ENCODE data around the gene SLC25A53. TPM values are rescaled to one million over a fixed set of nuclear protein-coding genes. Genes with fewer than 3 reads are reported as not detected.
"Not testable (repeated sequence)": the region's sequence is repeated elsewhere in the genome, so short reads cannot be mapped to it uniquely, and the experiment has no call there.

SLC25A53 gene
- total and polyA plus RNA-seq, 8 donors = 3.0 to 5.8 (median 4.0) TPM

- FAIRE-seq = no peak
Observed at GRCh38 chrX:104084063-104084462, 72.7 kb downstream of the SLC25A53 start.

DNA sequence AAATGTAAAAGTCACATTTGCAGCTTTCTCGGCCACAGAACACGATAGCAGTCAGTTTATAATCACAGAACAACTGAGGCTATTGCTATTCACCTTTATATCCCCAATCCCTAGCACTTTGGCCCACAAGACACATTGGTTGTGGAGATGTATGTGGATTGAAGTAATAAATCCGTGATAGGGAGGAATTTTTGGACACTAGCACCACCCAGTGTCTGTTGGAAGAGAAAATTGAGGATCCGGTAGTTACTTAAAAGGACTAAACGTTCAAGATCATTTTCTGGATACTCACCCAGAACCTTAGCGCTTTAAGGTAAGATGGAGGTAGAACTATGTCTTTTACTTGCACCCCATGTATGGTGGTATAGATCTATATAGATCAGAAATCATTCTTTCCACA lies 79.0 kb downstream of the SLC25A53 start:
- FAIRE-seq; intact Hi-C loops (cut with DNase I): not testable (repeated sequence)
- no CpG with 5 or more reads among the region's 6 CpGs for WGBS, 2 donors

More at GRCh38 chrX:104084063-104084462, 72.7 kb downstream of the SLC25A53 start:
- Histone ChIP-seq H3K9me3 (no peaks in the 10 kb centered on the region), H3K27me3 (no peaks in the 10 kb centered on the region), H3K4me3 (no peak overlapping the region), H3K36me3 (no peaks in the 10 kb centered on the region), H3K27ac (no peak overlapping the region), H3K4me1 (no peaks in the 10 kb centered on the region)
- no peak for TF ChIP-seq CTCF (IDR thresholded peaks at IDR 0.05)
- ATAC-seq = no peak
- 51 to 72% methylated on average over 3 to 4 of the region's 4 CpGs for WGBS, 2 donors
- DNase-seq = peak in 2 of 6 donors; percentile 51 to 54
- intact Hi-C loops (cut with DNase I) = no loop called here

GRCh38 chrX:104075778-104076445 lies 80.9 kb downstream of the SLC25A53 start, which contains the start of gene TMSB15C:
TSS of gene TMSB15C (minus strand) at chrX:104076236.
- H3K4me3 ChIP-seq; FAIRE-seq; H3K27ac ChIP-seq; H3K4me1 ChIP-seq; H3K27me3 ChIP-seq; H3K36me3 ChIP-seq; H3K9me3 ChIP-seq; DNase-seq; intact Hi-C loops (cut with DNase I): not testable (repeated sequence)
- ATAC-seq = peak; percentile 75 to 99 (median 96)
- WGBS, 2 donors = no CpG with 5 or more reads among the region's 46 CpGs

More for the DNA sequence above, 79.0 kb downstream of the SLC25A53 start:
- H3K4me1 ChIP-seq, H3K4me3 ChIP-seq, H3K9me3 ChIP-seq, H3K27me3 ChIP-seq, H3K36me3 ChIP-seq, DNase-seq, H3K27ac ChIP-seq: not testable (repeated sequence)
- peak in 1 of 4 donors; percentile 25 for ATAC-seq

GRCh38 chrX:104062636-104063035 lies 94.2 kb downstream of the SLC25A53 start:
- H3K36me3 ChIP-seq; H3K4me3 ChIP-seq; intact Hi-C loops (cut with DNase I); ATAC-seq; H3K4me1 ChIP-seq; H3K9me3 ChIP-seq; FAIRE-seq; H3K27ac ChIP-seq; H3K27me3 ChIP-seq: not testable (repeated sequence)
- peak in 2 of 6 donors; percentile 22 to 50 for DNase-seq
- 84 to 88% methylated on average over 9 of the region's 18 CpGs for WGBS, 2 donors

GRCh38 chrX:104054956-104055355 lies 101.9 kb downstream of the SLC25A53 start:
- H3K27ac ChIP-seq; H3K9me3 ChIP-seq; H3K36me3 ChIP-seq; H3K27me3 ChIP-seq; ATAC-seq; DNase-seq; H3K4me3 ChIP-seq; H3K4me1 ChIP-seq; FAIRE-seq; intact Hi-C loops (cut with DNase I): not testable (repeated sequence)
- WGBS, 2 donors = no CpG with 5 or more reads among the region's 13 CpGs

Other genes starting within 250 kb of the SLC25A53 start
- 1 to 10 TPM in 1 of 6 donors, under 1 TPM in 5; 0.28 to 1.3 (median 0.53) TPM for gene TMSB15B, start 194.4 kb downstream of the SLC25A53 start, total RNA-seq
- gene TMSB15B, start 194.4 kb downstream of the SLC25A53 start, polyA plus RNA-seq = 1 to 10 TPM; 1.5 to 3.5 TPM
- gene H2BW1, start 143.3 kb downstream of the SLC25A53 start, total RNA-seq = not detected
- not detected for gene H2BW1, start 143.3 kb downstream of the SLC25A53 start, polyA plus RNA-seq
- gene H2BW2, start 117.1 kb downstream of the SLC25A53 start, total RNA-seq = not detected
- gene H2BW2, start 117.1 kb downstream of the SLC25A53 start, polyA plus RNA-seq = not detected
- under 1 TPM in 5 of 6 donors, not detected in 1; 0.09 to 0.78 (median 0.28) TPM for gene TMSB15C, start 80.8 kb downstream of the SLC25A53 start, total RNA-seq
- gene TMSB15C, start 80.8 kb downstream of the SLC25A53 start, polyA plus RNA-seq = 1 to 10 TPM in 1 of 2 donors, under 1 TPM in 1; 0.30 to 1.6 TPM
- gene ZCCHC18, start 44.5 kb downstream of the SLC25A53 start, total RNA-seq = 1 to 10 TPM in 2 of 6 donors, under 1 TPM in 4; 0.05 to 1.5 (median 0.27) TPM
- gene ZCCHC18, start 44.5 kb downstream of the SLC25A53 start, polyA plus RNA-seq = 1 to 10 TPM; 1.2 to 6.2 TPM
- gene FAM199X, start 9.4 kb upstream of the SLC25A53 start, total RNA-seq = 10 to 100 TPM in 4 of 6 donors, 1 to 10 TPM in 2; 7.7 to 14.4 (median 11.3) TPM
- 1 to 10 TPM; 6.8 to 9.9 TPM for gene FAM199X, start 9.4 kb upstream of the SLC25A53 start, polyA plus RNA-seq
- gene ESX1, start 97.9 kb upstream of the SLC25A53 start, total RNA-seq = not detected
- not detected for gene ESX1, start 97.9 kb upstream of the SLC25A53 start, polyA plus RNA-seq

Measured in pancreas (tissue), 10 donors.